ENCODE data around the gene KRT1. TPM values are rescaled to one million over a fixed set of nuclear protein-coding genes. Genes with fewer than 3 reads are reported as not detected.
"Not testable (repeated sequence)": the region's sequence is repeated elsewhere in the genome, so short reads cannot be mapped to it uniquely, and the experiment has no call there.

The KRT1 gene
- total RNA-seq, 1 donor from 2014 or later = not detected

DNA sequence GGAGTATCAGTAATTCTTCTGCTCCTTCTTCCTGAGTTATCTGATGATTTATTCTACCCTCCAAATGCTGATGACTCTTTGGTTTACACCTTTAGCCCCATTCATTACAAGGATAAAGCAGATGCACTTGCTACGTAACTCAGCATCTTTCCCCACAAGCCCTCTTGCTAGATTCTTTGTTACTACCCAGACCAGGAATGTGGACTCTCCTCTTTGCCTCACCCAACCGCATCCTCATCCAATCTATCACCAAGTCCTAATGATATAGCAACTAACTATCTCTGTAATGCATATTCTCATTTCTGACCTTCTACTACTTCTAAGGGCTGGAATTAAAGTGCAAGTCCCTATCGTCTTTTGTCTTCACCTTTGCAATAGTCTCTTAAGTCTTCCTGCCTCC is 9.2 kb downstream of the KRT1 start:
- Mint-ChIP-seq H3K9me3 (ENCODE audit: unreplicated experiment) (peaks cover 2% of the 10 kb centered on the region), H3K36me3 (ENCODE audit: low read depth, unreplicated experiment) (no peaks in the 10 kb centered on the region), H3K4me1 (ENCODE audit: low read depth, unreplicated experiment) (peaks cover 9% of the 10 kb centered on the region), H3K4me3 (ENCODE audit: unreplicated experiment) (no peak overlapping the region), H3K27me3 (ENCODE audit: low read depth, unreplicated experiment) (peaks cover 21% of the 10 kb centered on the region), H3K27ac (ENCODE audit: unreplicated experiment) (no peak overlapping the region)
- H3K36me3 ChIP-seq (ENCODE audit: insufficient read depth, low read length) = no peaks in the 10 kb centered on the region
- no peaks in the 10 kb centered on the region for H3K4me1 ChIP-seq (ENCODE audit: insufficient read depth, low read length)
- no peak overlapping the region for H2AFZ ChIP-seq (ENCODE audit: low read depth, low read length)
- H3K4me3 ChIP-seq (ENCODE audit: insufficient read depth, low read depth, low read length) = no peak overlapping the region
- TF ChIP-seq, protein P1, sequence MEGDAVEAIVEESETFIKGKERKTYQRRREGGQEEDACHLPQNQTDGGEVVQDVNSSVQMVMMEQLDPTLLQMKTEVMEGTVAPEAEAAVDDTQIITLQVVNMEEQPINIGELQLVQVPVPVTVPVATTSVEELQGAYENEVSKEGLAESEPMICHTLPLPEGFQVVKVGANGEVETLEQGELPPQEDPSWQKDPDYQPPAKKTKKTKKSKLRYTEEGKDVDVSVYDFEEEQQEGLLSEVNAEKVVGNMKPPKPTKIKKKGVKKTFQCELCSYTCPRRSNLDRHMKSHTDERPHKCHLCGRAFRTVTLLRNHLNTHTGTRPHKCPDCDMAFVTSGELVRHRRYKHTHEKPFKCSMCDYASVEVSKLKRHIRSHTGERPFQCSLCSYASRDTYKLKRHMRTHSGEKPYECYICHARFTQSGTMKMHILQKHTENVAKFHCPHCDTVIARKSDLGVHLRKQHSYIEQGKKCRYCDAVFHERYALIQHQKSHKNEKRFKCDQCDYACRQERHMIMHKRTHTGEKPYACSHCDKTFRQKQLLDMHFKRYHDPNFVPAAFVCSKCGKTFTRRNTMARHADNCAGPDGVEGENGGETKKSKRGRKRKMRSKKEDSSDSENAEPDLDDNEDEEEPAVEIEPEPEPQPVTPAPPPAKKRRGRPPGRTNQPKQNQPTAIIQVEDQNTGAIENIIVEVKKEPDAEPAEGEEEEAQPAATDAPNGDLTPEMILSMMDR (IDR thresholded peaks at IDR 0.05; ENCODE audit: insufficient read depth, low read depth, low read length) = no peak
- no peak for TF ChIP-seq EZH2 (IDR thresholded peaks at IDR 0.05; ENCODE audit: insufficient read depth, low read length)
- H3K9ac ChIP-seq (ENCODE audit: low read length) = no peak overlapping the region
- H4K20me1 ChIP-seq (ENCODE audit: insufficient read depth, low read length) = no peaks in the 10 kb centered on the region
- H3K9me3 ChIP-seq (ENCODE audit: insufficient read depth, low read depth, low read length) = no peaks in the 10 kb centered on the region
- no peaks in the 10 kb centered on the region for H3K79me2 ChIP-seq (ENCODE audit: insufficient read depth, low read length)
- no peak overlapping the region for H3K27ac ChIP-seq (ENCODE audit: low read depth, low read length)
- peaks cover 18% of the 10 kb centered on the region for H3K27me3 ChIP-seq (ENCODE audit: insufficient read depth, low read length)
- no peak for FAIRE-seq
- no peak overlapping the region for H3K4me2 ChIP-seq (ENCODE audit: low read length)
- DNase-seq (ENCODE audit: low read depth) = no peak

DNA sequence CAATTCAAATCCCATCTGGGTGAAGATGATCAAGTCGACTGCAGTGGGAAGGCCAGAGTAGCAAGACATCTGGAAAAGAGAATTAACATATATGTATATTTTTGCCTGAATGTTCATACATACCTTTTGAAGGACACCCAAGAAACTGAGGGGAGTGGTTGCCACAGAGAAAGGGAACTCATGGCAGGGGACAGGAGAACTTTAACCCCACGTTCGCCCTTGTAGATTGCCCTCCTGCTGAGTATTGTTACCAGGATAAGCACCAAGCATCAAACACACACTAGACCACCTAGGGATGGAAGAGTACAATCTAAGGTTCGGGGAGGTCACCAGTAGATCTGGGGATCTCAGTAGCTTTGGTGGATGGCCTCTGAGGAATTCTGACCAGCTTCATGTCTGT is 9.7 kb downstream of the KRT1 start:
- Histone ChIP-seq H3K4me2 (ENCODE audit: low read length) (no peak overlapping the region), H3K4me3 (ENCODE audit: insufficient read depth, low read depth, low read length) (no peak overlapping the region), H4K20me1 (ENCODE audit: insufficient read depth, low read length) (no peaks in the 10 kb centered on the region), H2AFZ (ENCODE audit: low read depth, low read length) (no peak overlapping the region), H3K79me2 (ENCODE audit: insufficient read depth, low read length) (no peaks in the 10 kb centered on the region), H3K27me3 (ENCODE audit: insufficient read depth, low read length) (peaks cover 18% of the 10 kb centered on the region), H3K9me3 (ENCODE audit: insufficient read depth, low read depth, low read length) (no peaks in the 10 kb centered on the region), H3K4me1 (ENCODE audit: insufficient read depth, low read length) (no peaks in the 10 kb centered on the region), H3K36me3 (ENCODE audit: insufficient read depth, low read length) (no peaks in the 10 kb centered on the region), H3K9ac (ENCODE audit: low read length) (no peak overlapping the region), H3K27ac (ENCODE audit: low read depth, low read length) (no peak overlapping the region)
- H3K4me3 Mint-ChIP-seq (ENCODE audit: unreplicated experiment) = no peak overlapping the region
- H3K27me3 Mint-ChIP-seq (ENCODE audit: low read depth, unreplicated experiment) = peaks cover 22% of the 10 kb centered on the region
- H3K4me1 Mint-ChIP-seq (ENCODE audit: low read depth, unreplicated experiment) = peaks cover 9% of the 10 kb centered on the region
- TF ChIP-seq, protein P1 (IDR thresholded peaks at IDR 0.05; ENCODE audit: insufficient read depth, low read depth, low read length) = no peak
- no peak for TF ChIP-seq EZH2 (IDR thresholded peaks at IDR 0.05; ENCODE audit: insufficient read depth, low read length)
- DNase-seq (ENCODE audit: low read depth) (no peak), FAIRE-seq (no peak)
- no peak overlapping the region for H3K27ac Mint-ChIP-seq (ENCODE audit: unreplicated experiment)
- H3K36me3 Mint-ChIP-seq (ENCODE audit: low read depth, unreplicated experiment) = no peaks in the 10 kb centered on the region
- H3K9me3 Mint-ChIP-seq (ENCODE audit: unreplicated experiment) = no peaks in the 10 kb centered on the region

DNA sequence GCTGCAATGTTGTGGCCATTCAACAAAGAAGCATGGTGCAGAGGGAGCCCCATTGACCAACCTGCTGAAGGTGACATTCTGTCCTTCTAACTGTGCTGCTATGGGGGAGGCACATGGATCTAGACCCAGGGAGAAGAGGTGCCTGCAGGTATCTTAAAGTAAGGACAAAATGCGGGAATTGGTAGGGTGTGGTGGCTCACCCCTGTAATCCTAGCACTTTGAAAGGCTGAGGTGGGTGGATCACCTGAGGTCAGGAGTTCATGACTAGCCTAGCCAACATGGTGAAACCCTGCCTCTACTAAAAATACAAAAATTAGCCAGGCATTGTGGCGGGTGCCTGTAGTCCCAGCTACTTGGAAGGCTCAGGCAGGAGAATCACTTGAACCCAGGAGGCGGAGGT is 10.3 kb downstream of the KRT1 start:
- H3K27me3 ChIP-seq (ENCODE audit: insufficient read depth, low read length) = peaks cover 21% of the 10 kb centered on the region
- not testable (repeated sequence) for H2AFZ ChIP-seq (ENCODE audit: low read depth, low read length); H3K79me2 ChIP-seq (ENCODE audit: insufficient read depth, low read length); H3K9me3 ChIP-seq (ENCODE audit: insufficient read depth, low read depth, low read length); H3K4me1 Mint-ChIP-seq (ENCODE audit: low read depth, unreplicated experiment); H3K4me3 ChIP-seq (ENCODE audit: insufficient read depth, low read depth, low read length); FAIRE-seq; H3K4me3 Mint-ChIP-seq (ENCODE audit: unreplicated experiment); H4K20me1 ChIP-seq (ENCODE audit: insufficient read depth, low read length); H3K27ac Mint-ChIP-seq (ENCODE audit: unreplicated experiment); H3K4me2 ChIP-seq (ENCODE audit: low read length); H3K4me1 ChIP-seq (ENCODE audit: insufficient read depth, low read length); H3K27ac ChIP-seq (ENCODE audit: low read depth, low read length); DNase-seq (ENCODE audit: low read depth); H3K36me3 Mint-ChIP-seq (ENCODE audit: low read depth, unreplicated experiment); H3K9ac ChIP-seq (ENCODE audit: low read length); H3K9me3 Mint-ChIP-seq (ENCODE audit: unreplicated experiment); H3K36me3 ChIP-seq (ENCODE audit: insufficient read depth, low read length)
- peaks cover 24% of the 10 kb centered on the region for H3K27me3 Mint-ChIP-seq (ENCODE audit: low read depth, unreplicated experiment)

Data from astrocyte (in vitro differentiated cells and primary cell).